H1 (cell line): ENCODE measurements around the gene PEAK1.

Experiments
- CREB1 ChIP-seq: IDR thresholded peaks from 2 replicates; pipeline ENCODE4 v1.6.1; 2012; ENCODE audit warnings: inconsistent platforms
- EP300 ChIP-seq, 2 experiments: IDR thresholded peaks; 1 replicate in 1 of 2; 2 replicates in 1 of 2; pipeline ENCODE4 v1.6.1; 2011 to 2012; ENCODE audit warnings: low read depth in 2 of 2, low read length in 2 of 2, mild to moderate bottlenecking in 2 of 2, borderline replicate concordance in 1 of 2, inconsistent platforms in 1 of 2, moderate library complexity in 1 of 2
- POLR2A ChIP-seq, 2 experiments: IDR thresholded peaks; 1 replicate in 1 of 2; 2 replicates in 1 of 2; pipeline ENCODE4 v1.6.1; 2011; ENCODE audit warnings: low read depth in 2 of 2, low read length in 2 of 2, mild to moderate bottlenecking in 2 of 2; ENCODE audit errors: control extremely low read depth in 1 of 2
- RFX5 ChIP-seq: IDR thresholded peaks from 2 replicates; pipeline ENCODE4 v1.6.1; 2011; ENCODE audit warnings: low read depth, low read length, improper control_type of control experiment, borderline replicate concordance
- TAF1 ChIP-seq: IDR thresholded peaks from 2 replicates; pipeline ENCODE4 v1.6.1; 2011; ENCODE audit warnings: mild to moderate bottlenecking, low read depth, low read length
- TF ChIP-seq, protein P1 (sequence below), 3 experiments: IDR thresholded peaks; 1 replicate in 2 of 3; 2 replicates in 1 of 3; pipeline versions ENCODE4 v1.5.1 to v1.6.1; 2011; ENCODE audit warnings: low read length in 3 of 3, mild to moderate bottlenecking in 3 of 3, inconsistent platforms in 2 of 3, low read depth in 1 of 3, moderate library complexity in 1 of 3; ENCODE audit not compliant: insufficient read depth in 1 of 3; ENCODE audit errors: control extremely low read depth in 1 of 3

DNA sequence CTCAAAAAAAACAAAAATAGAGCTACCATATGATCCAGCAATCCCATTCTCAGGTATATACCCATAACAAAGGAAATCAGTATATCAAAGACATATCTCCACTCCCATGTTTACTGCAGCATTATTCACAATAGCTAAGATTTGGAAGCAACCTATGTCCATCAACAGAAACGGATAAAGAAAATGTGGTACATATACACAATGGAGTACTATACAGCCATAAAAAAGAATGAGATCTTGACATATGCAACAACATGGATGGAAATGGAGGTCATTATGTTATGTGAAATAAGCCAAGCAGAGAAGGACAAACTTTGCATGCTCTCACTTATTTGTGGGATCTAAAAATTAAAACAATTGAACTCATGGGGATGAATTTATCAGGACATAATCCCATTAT, 19.6 kb downstream of the PEAK1 start:
- TF ChIP-seq, protein P1, sequence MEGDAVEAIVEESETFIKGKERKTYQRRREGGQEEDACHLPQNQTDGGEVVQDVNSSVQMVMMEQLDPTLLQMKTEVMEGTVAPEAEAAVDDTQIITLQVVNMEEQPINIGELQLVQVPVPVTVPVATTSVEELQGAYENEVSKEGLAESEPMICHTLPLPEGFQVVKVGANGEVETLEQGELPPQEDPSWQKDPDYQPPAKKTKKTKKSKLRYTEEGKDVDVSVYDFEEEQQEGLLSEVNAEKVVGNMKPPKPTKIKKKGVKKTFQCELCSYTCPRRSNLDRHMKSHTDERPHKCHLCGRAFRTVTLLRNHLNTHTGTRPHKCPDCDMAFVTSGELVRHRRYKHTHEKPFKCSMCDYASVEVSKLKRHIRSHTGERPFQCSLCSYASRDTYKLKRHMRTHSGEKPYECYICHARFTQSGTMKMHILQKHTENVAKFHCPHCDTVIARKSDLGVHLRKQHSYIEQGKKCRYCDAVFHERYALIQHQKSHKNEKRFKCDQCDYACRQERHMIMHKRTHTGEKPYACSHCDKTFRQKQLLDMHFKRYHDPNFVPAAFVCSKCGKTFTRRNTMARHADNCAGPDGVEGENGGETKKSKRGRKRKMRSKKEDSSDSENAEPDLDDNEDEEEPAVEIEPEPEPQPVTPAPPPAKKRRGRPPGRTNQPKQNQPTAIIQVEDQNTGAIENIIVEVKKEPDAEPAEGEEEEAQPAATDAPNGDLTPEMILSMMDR (IDR thresholded peaks at IDR 0.05; ENCODE audit: control extremely low read depth in 1 of 3, insufficient read depth in 1 of 3, low read depth in 1 of 3, low read length in 3 of 3), result no peak
- TF ChIP-seq EP300 (IDR thresholded peaks at IDR 0.05; ENCODE audit: borderline replicate concordance in 1 of 2, low read depth in 2 of 2, low read length in 2 of 2) (no peak), CREB1 (no peak), RFX5 (no peak), POLR2A (IDR thresholded peaks at IDR 0.05; ENCODE audit: control extremely low read depth in 1 of 2, low read depth in 2 of 2, low read length in 2 of 2) (no peak), TAF1 (no peak)
